CD4-positive, CD25-positive, alpha-beta regulatory T cell (primary cell): ENCODE measurements around the gene SZRD1. TPM values are rescaled to one million over a fixed set of nuclear protein-coding genes. Genes with fewer than 3 reads are reported as not detected.

ENCODE experiments used
- ATAC-seq, 2 donors: fragments of 150-1000 bp; cut with Tn5 transposase; one replicate each; pipeline ENCODE4 v1.10.0; 2021; ENCODE audit warnings: low read depth in 2 of 2, moderate number of reproducible peaks in 2 of 2, moderate library complexity in 1 of 2
- DNase-seq, 3 donors: peaks; one replicate each; pipeline versions ENCODE4 v3.0.0 to v3.0.0-alpha.2; 2012 to 2022; ENCODE audit warnings: mixed read lengths in 1 of 3
- H3K27ac ChIP-seq: one replicate; pipeline ENCODE4 v1.7.0; 2013; ENCODE audit warnings: mild to moderate bottlenecking, low read length; ENCODE audit not compliant: insufficient read depth, poor library complexity, severe bottlenecking
- H3K27me3 ChIP-seq: one replicate; pipeline ENCODE4 v1.7.0; 2013; ENCODE audit warnings: low read length; ENCODE audit not compliant: control insufficient read depth, insufficient read depth
- H3K36me3 ChIP-seq: one replicate; pipeline ENCODE4 v1.7.0; 2013; ENCODE audit warnings: mild to moderate bottlenecking, low read length, moderate library complexity; ENCODE audit not compliant: control insufficient read depth, insufficient read depth
- H3K4me1 ChIP-seq: 2 replicates; pipeline ENCODE4 v1.7.0; 2013; ENCODE audit warnings: mild to moderate bottlenecking, low read length; ENCODE audit not compliant: insufficient read depth, control insufficient read depth, poor library complexity, severe bottlenecking
- H3K4me3 ChIP-seq: one replicate; pipeline ENCODE4 v1.7.0; 2013; ENCODE audit warnings: low read depth, mild to moderate bottlenecking, low read length, moderate library complexity
- H3K9me3 ChIP-seq, 2 experiments: 1 replicate in 1 of 2; 2 replicates in 1 of 2; pipeline ENCODE4 v1.7.0; 2013; ENCODE audit warnings: low read length in 2 of 2, mild to moderate bottlenecking in 1 of 2, moderate library complexity in 1 of 2; ENCODE audit not compliant: control insufficient read depth in 2 of 2
- H3K27ac Mint-ChIP-seq, 3 donors: one replicate each; pipeline ENCODE4 v1.8.0; 2020 to 2022; ENCODE audit warnings: mild to moderate bottlenecking in 3 of 3, mixed read lengths in 3 of 3, moderate library complexity in 2 of 3
- H3K27me3 Mint-ChIP-seq: one replicate; pipeline ENCODE4 v1.8.0; 2022; ENCODE audit warnings: mild to moderate bottlenecking, mixed read lengths
- H3K36me3 Mint-ChIP-seq: one replicate; pipeline ENCODE4 v1.8.0; 2020; ENCODE audit warnings: mixed read lengths
- H3K4me1 Mint-ChIP-seq, 4 donors: one replicate each; pipeline ENCODE4 v1.8.0; 2020 to 2022; ENCODE audit warnings: mixed read lengths in 4 of 4, mild to moderate bottlenecking in 1 of 4
- H3K4me3 Mint-ChIP-seq, 4 donors: one replicate each; pipeline ENCODE4 v1.8.0; 2020 to 2022; ENCODE audit warnings: mild to moderate bottlenecking in 4 of 4, mixed read lengths in 4 of 4, moderate library complexity in 3 of 4
- H3K9me3 Mint-ChIP-seq, 7 donors: one replicate each; pipeline ENCODE4 v1.8.0; 2020 to 2022; ENCODE audit warnings: mixed read lengths in 7 of 7, mild to moderate bottlenecking in 3 of 7, moderate library complexity in 2 of 7
- polyA plus RNA-seq, 4 donors: library from polyadenylated mRNA; unstranded; fragments of 300-500 nt; fragmentation: Illumina TruSeq; gene quantifications; one replicate each; pipeline ENCODE4 v1.2.3, GENCODE V29; 2021
- total RNA-seq: library from RNA; stranded (reverse); gene quantifications from one replicate; pipeline ENCODE4 v1.2.3, GENCODE V29; 2022

SZRD1 gene
- total and polyA plus RNA-seq, 5 donors from 2014 or later = 36.9 to 136 (median 47.6) TPM

DNA sequence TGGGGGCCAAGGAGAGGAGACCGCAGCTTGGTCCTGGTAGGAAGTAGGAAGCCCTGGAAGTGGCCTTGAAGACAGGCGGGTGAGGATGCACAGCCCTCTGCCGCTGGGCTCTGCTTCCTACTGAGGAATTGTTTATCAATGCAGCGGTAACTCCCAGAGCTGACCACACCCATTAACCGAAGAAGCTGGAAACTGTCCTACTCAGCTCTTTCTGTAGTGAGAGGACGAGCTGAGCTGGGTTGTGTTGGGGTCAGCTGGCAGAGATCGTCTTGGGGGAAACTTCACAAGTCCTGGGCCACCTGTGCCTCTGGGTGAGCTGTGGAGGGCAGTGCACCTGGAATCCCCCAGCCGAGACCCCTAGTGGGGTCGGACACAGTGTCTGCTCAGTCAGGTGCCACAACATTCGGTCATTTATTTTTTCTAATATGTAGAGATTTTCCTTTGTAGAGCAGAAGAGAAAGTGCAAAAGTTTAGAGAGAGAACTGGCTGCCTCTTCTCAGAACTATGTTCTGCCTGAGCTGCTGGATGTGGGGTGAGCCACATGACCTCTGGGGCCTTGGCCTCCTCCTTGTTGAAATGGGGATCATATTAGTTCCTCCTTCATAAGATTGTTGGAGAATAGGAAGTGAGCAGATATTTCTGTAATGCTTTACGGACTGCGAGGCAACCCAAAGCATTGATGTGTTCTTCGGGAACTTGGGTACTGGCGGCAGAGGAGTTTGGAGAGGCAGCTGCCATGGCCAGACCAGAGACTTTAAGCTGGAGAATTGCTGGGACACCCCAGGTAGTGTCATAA, 77.1 kb downstream of the SZRD1 start:
- no peaks in the 10 kb centered on the region for H3K9me3 ChIP-seq
- H3K4me3 Mint-ChIP-seq = peak overlapping the region in 2 of 4 donors; percentile 16 to 55
- H3K9me3 Mint-ChIP-seq = no peaks in the 10 kb centered on the region
- DNase-seq (no peak), ATAC-seq (no peak)
- no peak overlapping the region for H3K4me3 ChIP-seq
- peaks cover 38% of the 10 kb centered on the region for H3K4me1 ChIP-seq
- H3K4me1 Mint-ChIP-seq = peaks cover 8 to 75% (median 36%) of the 10 kb centered on the region in 4 donors
- H3K27ac Mint-ChIP-seq = peak overlapping the region in 1 of 3 donors; percentile 46
- peaks cover 5% of the 10 kb centered on the region for H3K27me3 Mint-ChIP-seq
- H3K27me3 ChIP-seq = no peaks in the 10 kb centered on the region
- H3K36me3 Mint-ChIP-seq = peaks cover 29% of the 10 kb centered on the region
- H3K36me3 ChIP-seq = peaks cover 65% of the 10 kb centered on the region
- H3K27ac ChIP-seq = no peak overlapping the region

DNA sequence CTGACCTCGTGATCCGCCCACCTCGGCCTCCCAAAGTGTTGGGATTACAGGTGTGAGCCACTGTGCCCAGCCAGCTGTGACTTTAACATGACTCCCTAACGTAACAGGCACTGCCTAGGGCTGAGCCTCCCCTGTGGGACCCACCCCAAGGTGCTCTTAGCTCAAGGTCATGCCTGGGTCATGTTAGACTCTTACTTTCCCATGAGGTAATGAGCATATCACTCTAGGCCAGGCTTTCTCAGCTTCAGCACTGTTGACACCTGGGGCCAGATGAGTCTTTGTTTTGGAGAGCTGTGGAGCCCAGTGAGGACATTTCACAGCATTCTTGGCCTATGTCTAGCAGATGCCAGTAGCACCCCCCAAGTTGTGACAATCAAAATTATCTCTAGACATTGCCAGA, 78.0 kb downstream of the SZRD1 start:
- Histone ChIP-seq H3K4me3 (no peak overlapping the region), H3K27me3 (no peaks in the 10 kb centered on the region), H3K27ac (no peak overlapping the region), H3K9me3 (no peaks in the 10 kb centered on the region), H3K36me3 (peaks cover 74% of the 10 kb centered on the region), H3K4me1 (peaks cover 43% of the 10 kb centered on the region)
- Mint-ChIP-seq H3K9me3 (no peaks in the 10 kb centered on the region), H3K36me3 (peaks cover 38% of the 10 kb centered on the region), H3K27me3 (peaks cover 5% of the 10 kb centered on the region), H3K4me1 (peaks cover 17 to 83% (median 43%) of the 10 kb centered on the region in 4 donors), H3K27ac (peak overlapping the region in 1 of 3 donors; percentile 14), H3K4me3 (peak overlapping the region in 2 of 4 donors; percentile 31 to 56)
- no peak for DNase-seq
- no peak for ATAC-seq

DNA sequence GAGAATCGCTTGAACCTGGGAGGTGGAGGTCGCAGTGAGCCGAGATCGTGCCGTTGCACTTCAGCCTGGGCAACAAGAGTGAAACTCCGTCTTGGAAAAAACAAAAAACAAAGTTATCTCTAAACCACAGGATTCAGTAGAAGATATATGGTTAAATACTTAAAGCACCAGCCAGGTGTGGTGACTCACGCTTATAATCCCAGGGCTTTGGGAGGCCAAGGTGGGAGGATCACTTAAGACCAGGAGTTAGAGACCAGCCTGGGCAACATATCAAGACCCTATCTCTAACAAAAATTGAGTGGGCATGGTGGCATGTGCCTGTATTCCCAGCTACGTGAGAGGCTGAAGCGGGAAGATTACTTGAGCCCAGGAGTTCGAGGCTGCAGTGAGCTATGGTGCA, 79.1 kb downstream of the SZRD1 start:
- ATAC-seq = no peak
- Histone ChIP-seq H3K27me3 (no peaks in the 10 kb centered on the region), H3K36me3 (peaks cover 84% of the 10 kb centered on the region), H3K4me3 (no peak overlapping the region), H3K4me1 (peaks cover 38% of the 10 kb centered on the region), H3K9me3 (no peaks in the 10 kb centered on the region), H3K27ac (no peak overlapping the region)
- Mint-ChIP-seq H3K4me3 (no peak overlapping the region), H3K9me3 (no peaks in the 10 kb centered on the region), H3K27ac (no peak overlapping the region), H3K4me1 (peaks cover 16 to 86% (median 43%) of the 10 kb centered on the region in 4 donors), H3K36me3 (peaks cover 43% of the 10 kb centered on the region), H3K27me3 (no peaks in the 10 kb centered on the region)
- no peak for DNase-seq

DNA sequence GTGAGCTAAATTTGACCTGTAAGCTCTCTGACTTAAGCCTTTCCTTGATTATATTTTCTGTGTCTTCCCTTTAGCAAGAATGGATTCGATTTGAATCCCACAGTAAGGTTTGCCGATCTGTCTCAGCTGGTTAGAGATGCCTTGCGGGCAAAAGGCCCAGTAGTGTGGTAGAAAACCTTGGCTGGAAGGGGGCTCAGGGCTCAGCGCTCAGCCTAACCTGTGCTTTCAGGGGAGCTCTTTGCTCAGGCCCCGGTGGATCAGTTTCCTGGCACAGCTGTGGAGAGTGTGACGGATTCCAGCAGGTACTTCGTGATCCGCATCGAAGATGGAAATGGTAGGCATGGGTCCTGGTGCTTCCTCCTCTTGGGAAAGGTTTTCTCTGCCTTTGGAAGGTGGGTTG, 80.6 kb downstream of the SZRD1 start:
- peaks cover 23% of the 10 kb centered on the region for H3K4me1 ChIP-seq
- no peak overlapping the region for H3K27ac ChIP-seq

More for the DNA sequence above, 80.6 kb downstream of the SZRD1 start:
- no peaks in the 10 kb centered on the region for H3K27me3 ChIP-seq
- H3K4me3 ChIP-seq = no peak overlapping the region
- Mint-ChIP-seq H3K27me3 (no peaks in the 10 kb centered on the region), H3K27ac (peak overlapping the region in 2 of 3 donors; percentile 51 to 76), H3K9me3 (no peaks in the 10 kb centered on the region), H3K36me3 (peaks cover 53% of the 10 kb centered on the region), H3K4me3 (peak overlapping the region in 2 of 4 donors; percentile 24 to 70), H3K4me1 (peaks cover 10 to 81% (median 40%) of the 10 kb centered on the region in 4 donors)
- peaks cover 94% of the 10 kb centered on the region for H3K36me3 ChIP-seq
- ATAC-seq (no peak), DNase-seq (no peak)
- H3K9me3 ChIP-seq = no peaks in the 10 kb centered on the region

Other genes with a start within 250 kb of the SZRD1 start
- gene EPHA2, start 211.2 kb upstream of the SZRD1 start, total RNA-seq = not detected
- gene EPHA2, start 211.2 kb upstream of the SZRD1 start, polyA plus RNA-seq = not detected
- 10.4 TPM for gene ARHGEF19, start 154.6 kb upstream of the SZRD1 start, total RNA-seq
- 1 to 10 TPM; 5.6 to 8.5 (median 8.1) TPM for gene ARHGEF19, start 154.6 kb upstream of the SZRD1 start, polyA plus RNA-seq
- 7.5 TPM for gene CPLANE2, start 130.1 kb upstream of the SZRD1 start, total RNA-seq
- gene CPLANE2, start 130.1 kb upstream of the SZRD1 start, polyA plus RNA-seq = 1 to 10 TPM; 1.2 to 3.3 (median 1.4) TPM
- gene FBXO42, start 14.8 kb upstream of the SZRD1 start, total RNA-seq = 22.0 TPM
- 10 to 100 TPM; 13.5 to 23.2 (median 21.5) TPM for gene FBXO42, start 14.8 kb upstream of the SZRD1 start, polyA plus RNA-seq
- gene SPATA21, start 70.2 kb downstream of the SZRD1 start, total RNA-seq = not detected
- not detected for gene SPATA21, start 70.2 kb downstream of the SZRD1 start, polyA plus RNA-seq
- 147 TPM for gene NECAP2, start 73.5 kb downstream of the SZRD1 start, total RNA-seq
- 100 to 1,000 TPM; 276 to 323 (median 303) TPM for gene NECAP2, start 73.5 kb downstream of the SZRD1 start, polyA plus RNA-seq
- gene RNU1-1, start 147.0 kb downstream of the SZRD1 start, total RNA-seq = 3,278 TPM
- gene RNU1-1, start 147.0 kb downstream of the SZRD1 start, polyA plus RNA-seq = 10 to 100 TPM in 1 of 4 donors, not detected in 3; 23.7 TPM
- 13.0 TPM for gene NBPF1, start 246.3 kb downstream of the SZRD1 start, total RNA-seq
- 1 to 10 TPM in 3 of 4 donors, under 1 TPM in 1; 0.49 to 3.7 (median 2.1) TPM for gene NBPF1, start 246.3 kb downstream of the SZRD1 start, polyA plus RNA-seq